AG04449 (cell line): Measurements from ENCODE around the gene NACAD.

ENCODE experiments used
- CTCF ChIA-PET: fragments of 350-600 bp; formaldehyde crosslinking; extraction: SDS; loops from one replicate; lab custom pipeline; 2021; ENCODE audit warnings: antibody characterized with exemption; lab: Yijun Ruan, JAX
- POLR2A ChIA-PET: fragments of 400-600, 350-600 bp; formaldehyde crosslinking; extraction: SDS; loops from one replicate; lab custom pipeline; 2020; ENCODE audit warnings: antibody characterized with exemption, inconsistent platforms; lab: Yijun Ruan, JAX
- DNase-seq: peaks from one replicate; pipeline ENCODE4 v3.0.0-alpha.2; 2010; ENCODE audit warnings: low read depth, low spot score
- H3K4me3 ChIP-seq: 2 replicates; pipeline ENCODE4 v1.5.1; 2011; ENCODE audit warnings: low read depth, mild to moderate bottlenecking, control low read depth, low read length
- CTCF ChIP-seq: IDR thresholded peaks from one replicate; pipeline ENCODE4 v1.5.1; 2011; ENCODE audit warnings: mild to moderate bottlenecking, moderate library complexity, low read length, control low read depth, inconsistent platforms; ENCODE audit not compliant: insufficient read depth; ENCODE audit errors: missing control alignments

The NACAD gene

DNA sequence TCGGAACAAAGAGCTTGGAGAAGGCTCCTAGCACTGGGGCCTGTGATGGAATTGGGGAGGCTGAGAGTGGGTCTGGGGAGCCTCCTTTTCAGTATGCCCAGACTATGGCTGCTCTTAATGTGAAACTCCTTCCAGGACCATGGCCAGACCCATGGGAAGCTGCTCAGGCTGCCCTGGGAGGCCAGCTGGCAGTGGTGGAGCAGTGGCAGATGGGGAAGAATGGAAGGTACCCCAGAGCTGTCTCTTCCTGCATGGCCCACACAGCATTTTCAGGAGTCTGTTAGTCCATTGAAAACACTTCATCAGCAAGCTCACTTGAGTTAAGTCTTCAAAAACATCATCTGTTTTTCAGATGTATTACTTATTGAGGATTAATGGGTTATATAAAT lies 18.5 kb downstream of the NACAD start:
- CTCF ChIA-PET = interaction anchor here (0.9 to 1.5 kb wide), 3 partner anchors 10 to 34 kb away, joined by 3 to 4 read pairs (median 3); no protein-coding TSS in a partner anchor
- no peak overlapping the region for H3K4me3 ChIP-seq
- DNase-seq = no peak
- TF ChIP-seq CTCF = no peak
- POLR2A ChIA-PET = interaction anchor here (1.1 kb wide), 1 partner anchor 12 kb away, joined by 3 read pairs; no protein-coding TSS in a partner anchor

DNA sequence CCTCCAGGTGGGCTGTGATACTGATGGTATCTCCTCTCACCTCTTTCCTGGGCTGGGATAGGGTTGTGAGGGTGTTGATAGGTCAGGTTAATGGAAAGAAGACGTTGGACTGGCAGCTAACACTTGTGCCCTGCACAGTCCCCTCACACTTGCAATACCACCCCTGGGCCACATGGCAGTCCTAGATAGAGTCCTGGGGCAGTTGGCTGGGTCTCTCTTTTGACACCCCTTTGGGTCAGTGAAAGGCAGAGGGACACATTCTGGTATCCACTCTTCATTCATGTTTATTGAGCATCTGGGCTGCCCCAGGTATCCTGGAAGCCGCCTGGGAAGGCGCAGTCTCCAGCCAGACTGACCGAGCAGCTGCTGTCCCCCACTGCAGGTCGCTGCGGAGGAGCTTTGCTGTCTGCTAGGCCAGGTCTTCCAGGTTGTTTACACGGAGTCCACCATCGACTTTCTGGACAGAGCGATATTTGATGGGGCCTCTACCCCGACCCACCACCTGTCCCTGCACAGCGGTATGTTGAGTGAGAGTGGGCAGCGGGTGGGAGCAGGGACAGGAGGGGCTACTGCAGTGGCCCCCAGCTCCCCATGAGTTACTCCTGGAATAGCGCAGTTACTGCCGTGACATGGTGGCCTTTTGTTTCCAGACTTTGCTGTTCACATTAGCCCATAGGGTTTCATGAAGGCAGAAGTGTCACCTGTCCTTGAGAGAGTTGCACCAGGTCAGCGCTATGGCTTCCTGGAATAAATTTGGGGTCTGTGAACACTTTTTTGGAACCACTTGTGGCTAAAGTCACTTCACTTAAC lies 19.1 kb downstream of the NACAD start:
- H3K4me3 ChIP-seq = no peak overlapping the region
- DNase-seq = no peak
- TF ChIP-seq CTCF = no peak
- ChIA-PET POLR2A (interaction anchor here (1.1 kb wide), 1 partner anchor 12 kb away, joined by 3 read pairs; no protein-coding TSS in a partner anchor), CTCF (interaction anchor here (1.4 to 1.5 kb wide), 2 partner anchors 10 to 33 kb away, joined by 3 to 4 read pairs; no protein-coding TSS in a partner anchor)

DNA sequence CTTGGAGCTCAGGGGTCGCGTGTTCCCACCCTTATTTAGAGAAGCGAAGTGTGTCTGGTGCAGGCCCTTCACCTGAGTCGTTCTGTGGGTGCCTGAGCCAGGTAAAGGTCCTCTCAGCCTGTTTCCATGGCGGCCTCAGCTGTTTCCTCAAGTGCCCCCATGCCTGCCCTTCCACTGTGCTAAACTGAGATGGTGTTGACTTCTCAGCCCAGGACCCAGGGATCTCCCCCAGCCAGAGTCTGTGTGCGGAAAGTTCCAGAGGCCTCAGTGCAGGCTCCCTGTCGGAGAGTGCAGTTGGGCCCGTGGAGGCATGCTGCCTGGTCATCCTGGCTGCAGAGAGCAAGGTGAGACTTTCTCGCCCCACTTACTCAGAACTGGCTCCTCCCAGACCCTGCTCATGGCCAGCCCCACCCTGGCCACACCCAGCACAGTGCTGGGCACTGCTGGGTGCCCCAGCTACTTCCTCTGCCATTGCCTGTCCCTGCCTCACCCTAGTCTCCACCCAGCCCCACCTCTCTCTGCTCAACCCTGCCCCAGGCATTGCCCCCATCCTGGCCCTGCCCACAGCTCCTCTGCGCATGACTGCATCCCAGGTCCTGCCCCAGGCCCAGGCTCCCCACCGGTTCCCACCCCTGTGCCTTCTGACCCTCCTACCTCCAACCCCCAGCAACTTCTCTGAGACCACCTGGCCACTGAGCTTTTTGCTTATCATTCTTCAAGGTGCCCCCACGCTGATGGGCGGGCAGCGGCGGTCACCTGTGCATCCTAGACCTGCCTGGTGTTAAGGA lies 20.3 kb downstream of the NACAD start:
- no peak for TF ChIP-seq CTCF
- no peak for DNase-seq
- CTCF ChIA-PET = interaction anchor here (1.0 kb wide), 2 partner anchors 47 to 94 kb away, joined by 3 read pairs; no protein-coding TSS in a partner anchor
- no peak overlapping the region for H3K4me3 ChIP-seq
- POLR2A ChIA-PET = no interaction called here

- no peak for TF ChIP-seq CTCF
- no peak for DNase-seq
- ChIA-PET POLR2A (no interaction called here), CTCF (interaction anchor here (1.0 to 1.1 kb wide), 3 partner anchors 46 to 93 kb away, joined by 3 read pairs; no protein-coding TSS in a partner anchor)
- no peak overlapping the region for H3K4me3 ChIP-seq
Measured at GRCh38 chr7:45067582-45067981, 21.2 kb downstream of the NACAD start.

DNA sequence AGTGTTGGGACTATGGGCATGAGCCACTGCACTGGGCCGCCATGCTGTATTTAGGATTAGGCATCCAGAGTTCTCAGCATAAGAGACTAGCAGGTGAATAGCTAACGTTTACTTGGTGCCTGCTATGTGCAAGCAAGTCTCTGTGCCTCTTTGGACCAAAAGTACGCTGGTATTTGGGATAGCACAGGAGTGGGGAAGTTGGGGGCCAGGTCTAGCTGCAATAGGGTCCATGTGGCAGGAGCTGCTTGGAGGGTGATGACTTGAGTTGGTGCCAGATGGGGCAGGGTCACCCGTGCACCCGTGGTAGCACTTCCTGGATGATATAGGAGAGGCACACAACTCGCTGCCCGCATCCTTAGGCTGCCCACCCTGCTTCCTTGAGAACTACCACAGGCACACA lies 22.4 kb downstream of the NACAD start:
- no peak for DNase-seq
- no peak overlapping the region for H3K4me3 ChIP-seq
- ChIA-PET POLR2A (no interaction called here), CTCF (no interaction called here)
- TF ChIP-seq CTCF = no peak
